H1 (cell line): ENCODE measurements around the gene FBLN2. TPM values are rescaled to one million over a fixed set of nuclear protein-coding genes. Genes with fewer than 3 reads are reported as not detected.

Experiments
- KDM1A ChIP-seq: fragments of 200-600, 300-600 bp; sonication (generic); IDR thresholded peaks from 2 replicates; pipeline ENCODE4 v1.7.1; 2016; ENCODE audit warnings: mild to moderate bottlenecking, low read length, borderline replicate concordance
- KDM4A ChIP-seq: IDR thresholded peaks from one replicate; pipeline ENCODE4 v1.7.1; 2012; ENCODE audit warnings: low read depth, mild to moderate bottlenecking, moderate library complexity, low read length, inconsistent platforms; ENCODE audit not compliant: severe bottlenecking
- NRF1 ChIP-seq: IDR thresholded peaks from 2 replicates; pipeline ENCODE4 v1.6.1; 2011; ENCODE audit warnings: mild to moderate bottlenecking, low read depth, low read length, improper control_type of control experiment
- SP4 ChIP-seq: IDR thresholded peaks from 2 replicates; pipeline ENCODE4 v1.6.1; 2012; ENCODE audit warnings: low read length, inconsistent platforms
- TBP ChIP-seq: IDR thresholded peaks from 2 replicates; pipeline ENCODE4 v1.6.1; 2011; ENCODE audit warnings: low read depth, low read length, improper control_type of control experiment
- polyA plus RNA-seq, 7 experiments: library from polyadenylated mRNA; depleted of rRNA in 3 of 7; stranded (reverse) in 5 of 7; unstranded in 2 of 7; fragments of >200 nt in 5 of 7; fragments of 200-250 nt in 2 of 7; gene quantifications; 1 replicate in 5 of 7; 2 replicates in 1 of 7; 4 replicates in 1 of 7; pipeline versions ENCODE4 v1.2.1 to v1.2.3, GENCODE V29; 2011 to 2013; ENCODE audit warnings: missing spikeins in 2 of 7, mixed read lengths in 2 of 7
- total RNA-seq: library from RNA; stranded (reverse); fragmentation: NEBNext Ultra II Directional; extraction: Animal tissue kit (Norgen Biotek cat#: 25700); gene quantifications from 2 replicates; pipeline ENCODE4 v1.2.1, GENCODE V29; 2021
- TF ChIP-seq, protein P1 (sequence below): IDR thresholded peaks from 2 replicates; pipeline ENCODE4 v1.6.1; 2012; ENCODE audit warnings: inconsistent platforms

FBLN2 gene
- total and polyA plus RNA-seq, 2 of the 8 experiments (the other 6 are each of a cell fraction or from before 2014, with no cell fraction given), result 17.4 to 24.2 TPM

DNA sequence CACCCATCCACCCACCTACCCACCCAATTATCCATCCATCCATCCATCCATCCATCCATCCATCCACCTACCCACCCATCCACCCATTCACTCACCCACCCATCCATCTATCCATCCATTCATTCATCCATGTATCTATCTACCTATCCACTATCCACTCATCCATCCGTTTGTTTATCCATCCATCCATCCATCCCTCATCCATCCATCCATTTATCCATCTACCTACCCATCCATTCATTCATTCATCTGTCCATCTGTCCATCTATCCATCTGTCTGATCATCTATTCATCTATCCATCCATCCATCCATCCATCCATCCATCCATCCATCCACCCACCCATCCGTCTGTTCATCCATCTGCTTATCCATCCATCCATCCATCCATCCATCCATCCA, 65.7 kb downstream of the FBLN2 start (continued):
- TF ChIP-seq KDM1A, result no peak
- TF ChIP-seq, protein P1, sequence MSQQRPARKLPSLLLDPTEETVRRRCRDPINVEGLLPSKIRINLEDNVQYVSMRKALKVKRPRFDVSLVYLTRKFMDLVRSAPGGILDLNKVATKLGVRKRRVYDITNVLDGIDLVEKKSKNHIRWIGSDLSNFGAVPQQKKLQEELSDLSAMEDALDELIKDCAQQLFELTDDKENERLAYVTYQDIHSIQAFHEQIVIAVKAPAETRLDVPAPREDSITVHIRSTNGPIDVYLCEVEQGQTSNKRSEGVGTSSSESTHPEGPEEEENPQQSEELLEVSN, result no peak
- no peak for TF ChIP-seq KDM4A
- no peak for TF ChIP-seq TBP
- no peak for TF ChIP-seq SP4
- no peak for TF ChIP-seq NRF1
